Prostate gland (tissue), 2 donors: ENCODE measurements around the gene LRRC4B. TPM values are rescaled to one million over a fixed set of nuclear protein-coding genes. Genes with fewer than 3 reads are reported as not detected.

ENCODE experiments used
- DNase-seq: peaks from one replicate; pipeline ENCODE4 v3.0.0-alpha.2; 2019; ENCODE audit warnings: low spot score
- H3K27ac ChIP-seq, 2 donors: fragments of 200-600 bp; sonication (generic); 2 replicates each; pipeline ENCODE4 v1.5.1; 2017 to 2019
- H3K27me3 ChIP-seq: fragments of 200-600 bp; sonication (generic); replicated peaks from 2 replicates; pipeline ENCODE4 v1.5.1; 2019; ENCODE audit not compliant: insufficient read depth
- H3K36me3 ChIP-seq, 2 donors: fragments of 200-600 bp; sonication (generic); 1 replicate in 1 of 2; 2 replicates in 1 of 2; pipeline versions ENCODE4 v1.5.1 to v1.8.1; 2017 to 2019
- H3K4me1 ChIP-seq: fragments of 200-600 bp; sonication (generic); replicated peaks from 2 replicates; pipeline ENCODE4 v1.5.1; 2019
- H3K4me3 ChIP-seq, 2 donors: fragments of 200-600 bp; sonication (generic); 2 replicates each; pipeline ENCODE4 v1.5.1; 2017 to 2019
- H3K9me3 ChIP-seq: fragments of 200-600 bp; sonication (generic); 2 replicates; pipeline ENCODE4 v1.5.1; 2017
- POLR2A ChIP-seq: fragments of 450-650 bp; IDR thresholded peaks from one replicate; pipeline ENCODE4 v1.6.1; 2016; ENCODE audit warnings: antibody characterized with exemption, mild to moderate bottlenecking
- POLR2AphosphoS5 ChIP-seq: sonication (generic); formaldehyde crosslinking; IDR thresholded peaks from one replicate; pipeline ENCODE4 v1.6.1; 2017; ENCODE audit warnings: antibody characterized with exemption
- WGBS: methylation state at CpG from one replicate; pipeline ENCODE4 v1.1.5; 2018; 5-methylcytosine and 5-hydroxymethylcytosine counted together
- intact Hi-C: fragments of 100-400 bp; cut with DNase I; formaldehyde crosslinking; loops from one replicate; pipeline ENCODE4 v1.14.2; 2022
- total RNA-seq, 2 donors: library from RNA; depleted of rRNA; stranded (reverse); fragments of >200 nt; gene quantifications; one replicate each; pipeline ENCODE4 v1.1.0, GENCODE V29; 2016
- TF ChIP-seq, protein P1 (sequence below), 4 experiments: fragments of 200-600 bp in 2 of 4; fragments of 450-650 bp in 2 of 4; sonication (generic) in 2 of 4; IDR thresholded peaks; 1 replicate in 3 of 4; 2 replicates in 1 of 4; pipeline ENCODE4 v1.5.1; 2016 to 2019; ENCODE audit warnings: antibody characterized with exemption in 4 of 4, mild to moderate bottlenecking in 2 of 4, moderate library complexity in 2 of 4

LRRC4B gene
- total RNA-seq, 2 donors from 2014 or later = 5.6 to 7.9 TPM

DNA sequence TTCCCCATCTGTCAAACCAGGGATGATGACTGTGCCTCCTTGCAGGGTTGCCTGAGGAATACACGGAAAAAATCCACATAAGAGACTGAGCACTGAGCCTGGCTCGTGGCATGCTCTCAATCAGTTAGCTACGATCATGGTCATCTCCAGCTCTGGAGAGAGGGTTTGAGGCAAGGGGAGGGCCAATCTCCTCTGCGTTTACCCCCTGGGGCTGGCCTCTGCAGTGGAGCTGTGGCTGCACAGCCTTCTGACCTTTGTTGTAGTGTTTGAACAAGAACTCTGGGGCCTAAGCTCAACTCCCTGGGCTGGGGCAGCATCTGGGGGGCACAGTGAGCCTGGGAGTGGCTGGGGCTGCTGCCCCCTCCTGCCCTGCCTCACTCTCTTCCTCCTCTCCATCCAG is 5.9 kb downstream of the LRRC4B start:
- peaks cover 31% of the 10 kb centered on the region for H3K27me3 ChIP-seq
- DNase-seq = no peak
- H3K27ac ChIP-seq = no peak overlapping the region
- H3K9me3 ChIP-seq = no peaks in the 10 kb centered on the region
- WGBS = 55% methylated on average over 4 of the region's 4 CpGs
- no peaks in the 10 kb centered on the region for H3K36me3 ChIP-seq
- no peaks in the 10 kb centered on the region for H3K4me1 ChIP-seq
- intact Hi-C loops = no loop called here
- H3K4me3 ChIP-seq = no peak overlapping the region
- TF ChIP-seq POLR2A = no peak
- TF ChIP-seq POLR2AphosphoS5 = no peak
- TF ChIP-seq, protein P1, sequence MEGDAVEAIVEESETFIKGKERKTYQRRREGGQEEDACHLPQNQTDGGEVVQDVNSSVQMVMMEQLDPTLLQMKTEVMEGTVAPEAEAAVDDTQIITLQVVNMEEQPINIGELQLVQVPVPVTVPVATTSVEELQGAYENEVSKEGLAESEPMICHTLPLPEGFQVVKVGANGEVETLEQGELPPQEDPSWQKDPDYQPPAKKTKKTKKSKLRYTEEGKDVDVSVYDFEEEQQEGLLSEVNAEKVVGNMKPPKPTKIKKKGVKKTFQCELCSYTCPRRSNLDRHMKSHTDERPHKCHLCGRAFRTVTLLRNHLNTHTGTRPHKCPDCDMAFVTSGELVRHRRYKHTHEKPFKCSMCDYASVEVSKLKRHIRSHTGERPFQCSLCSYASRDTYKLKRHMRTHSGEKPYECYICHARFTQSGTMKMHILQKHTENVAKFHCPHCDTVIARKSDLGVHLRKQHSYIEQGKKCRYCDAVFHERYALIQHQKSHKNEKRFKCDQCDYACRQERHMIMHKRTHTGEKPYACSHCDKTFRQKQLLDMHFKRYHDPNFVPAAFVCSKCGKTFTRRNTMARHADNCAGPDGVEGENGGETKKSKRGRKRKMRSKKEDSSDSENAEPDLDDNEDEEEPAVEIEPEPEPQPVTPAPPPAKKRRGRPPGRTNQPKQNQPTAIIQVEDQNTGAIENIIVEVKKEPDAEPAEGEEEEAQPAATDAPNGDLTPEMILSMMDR (IDR thresholded peaks at IDR 0.05) = no peak

DNA sequence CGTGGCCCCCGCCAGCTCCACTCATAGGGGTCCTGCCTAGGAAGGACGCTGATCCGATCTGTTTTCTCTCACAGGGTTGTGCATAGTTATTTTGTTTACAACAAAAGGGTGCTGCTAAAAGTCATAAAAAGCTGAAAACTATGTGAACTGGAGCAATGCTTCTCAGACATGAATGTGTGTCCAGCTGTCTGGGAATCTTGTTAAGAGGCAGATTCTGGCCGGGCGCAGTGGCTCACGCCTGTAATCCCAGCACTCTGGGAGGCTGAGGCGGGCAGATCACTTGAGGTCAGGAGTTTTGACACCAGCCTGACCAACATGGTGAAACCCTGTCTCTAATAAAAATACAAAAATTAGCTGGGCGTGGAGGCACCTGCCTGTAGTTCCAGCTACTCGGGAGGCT is 8.6 kb downstream of the LRRC4B start:
- Histone ChIP-seq H3K4me1 (no peaks in the 10 kb centered on the region), H3K27ac (no peak overlapping the region), H3K9me3 (no peaks in the 10 kb centered on the region), H3K36me3 (no peaks in the 10 kb centered on the region), H3K4me3 (no peak overlapping the region), H3K27me3 (peaks cover 21% of the 10 kb centered on the region)
- TF ChIP-seq, protein P1 (IDR thresholded peaks at IDR 0.05) = no peak
- TF ChIP-seq POLR2AphosphoS5 = no peak
- no peak for TF ChIP-seq POLR2A
- 45% methylated on average over 10 of the region's 10 CpGs for WGBS
- intact Hi-C loops = no loop called here
- no peak for DNase-seq

DNA sequence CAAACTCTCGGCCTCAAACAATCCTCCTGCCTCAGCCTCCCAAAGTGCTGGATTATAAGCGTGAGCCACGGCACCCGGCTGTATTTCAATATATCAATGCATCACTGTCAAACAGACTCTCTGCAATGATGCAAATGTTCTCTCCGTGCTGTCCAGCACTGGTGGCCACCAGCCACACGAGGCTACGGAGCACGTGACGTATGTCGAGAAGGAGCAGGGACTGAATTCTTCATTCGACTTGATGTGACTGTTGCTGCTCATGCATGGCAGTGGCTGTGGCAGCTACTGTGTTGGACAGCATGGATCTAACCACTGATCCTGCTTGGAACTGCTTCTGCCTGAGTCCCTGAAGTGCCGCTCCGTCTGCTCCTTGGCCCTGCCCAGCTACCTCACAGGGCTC is 9.8 kb downstream of the LRRC4B start:
- intact Hi-C loops = no loop called here
- 93% methylated on average over 13 of the region's 13 CpGs for WGBS
- no peaks in the 10 kb centered on the region for H3K4me1 ChIP-seq

DNA sequence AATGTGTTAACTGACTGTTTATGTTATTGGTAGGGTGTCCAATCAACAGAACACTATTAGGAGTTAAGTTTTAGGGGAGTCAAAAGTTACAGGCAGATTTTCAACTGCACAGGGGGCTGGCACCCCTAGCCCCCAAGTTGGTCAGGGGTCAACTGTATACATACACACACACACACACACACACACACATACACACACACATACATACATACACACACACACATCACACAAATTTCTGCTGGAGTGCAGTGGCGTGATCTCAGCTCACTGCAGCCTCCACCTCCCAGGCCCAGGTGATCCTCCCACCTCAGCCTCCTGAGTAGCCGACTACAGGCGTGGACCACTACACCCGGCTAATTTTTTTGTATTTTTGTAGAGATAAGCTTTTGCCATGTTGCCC is 10.2 kb downstream of the LRRC4B start:
- peaks cover 12% of the 10 kb centered on the region for H3K27me3 ChIP-seq
- no peaks in the 10 kb centered on the region for H3K36me3 ChIP-seq
- H3K4me3 ChIP-seq = no peak overlapping the region
- WGBS = 93% methylated on average over 4 of the region's 4 CpGs
- H3K9me3 ChIP-seq = no peaks in the 10 kb centered on the region
- no peak for TF ChIP-seq POLR2AphosphoS5
- no peak overlapping the region for H3K27ac ChIP-seq
- no peak for DNase-seq
- intact Hi-C loops = no loop called here
- no peaks in the 10 kb centered on the region for H3K4me1 ChIP-seq

More for the DNA sequence above, 9.8 kb downstream of the LRRC4B start:
- Histone ChIP-seq H3K9me3 (no peaks in the 10 kb centered on the region), H3K27me3 (peaks cover 12% of the 10 kb centered on the region), H3K36me3 (no peaks in the 10 kb centered on the region), H3K27ac (no peak overlapping the region), H3K4me3 (no peak overlapping the region)
- TF ChIP-seq POLR2AphosphoS5 (no peak), POLR2A (no peak)
- TF ChIP-seq, protein P1 (IDR thresholded peaks at IDR 0.05) = no peak
- DNase-seq = no peak

DNA sequence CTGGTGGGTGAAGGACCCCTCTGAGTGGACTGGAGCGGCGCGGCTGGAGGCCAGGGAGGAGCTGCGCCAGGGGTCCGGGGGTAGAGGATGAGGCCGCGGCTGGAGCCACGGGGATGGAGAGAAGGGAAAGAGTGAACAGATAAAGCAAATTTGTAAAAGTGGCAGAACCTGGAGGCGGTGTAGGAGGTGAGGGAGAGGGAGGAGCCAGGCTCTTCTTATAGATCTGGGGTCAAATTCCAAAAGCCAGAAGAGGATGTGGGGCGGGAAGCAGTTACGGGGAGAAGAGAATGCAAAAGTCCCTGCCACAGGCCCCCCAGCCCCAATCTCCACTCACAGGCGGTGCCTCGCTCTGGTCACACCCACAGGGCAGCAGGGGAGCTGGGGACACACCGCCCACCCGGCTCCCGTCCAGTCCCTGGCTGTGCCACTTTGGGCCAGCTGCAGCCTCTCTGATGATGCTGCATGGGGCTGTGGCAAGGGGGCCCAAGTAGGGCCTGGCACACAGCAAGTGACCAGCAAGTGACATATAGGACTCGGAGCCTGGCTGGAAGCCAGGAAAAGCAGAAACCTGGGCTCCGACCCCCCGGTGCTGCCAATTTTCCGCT is 11.1 kb downstream of the LRRC4B start:
- no peak overlapping the region for H3K27ac ChIP-seq
- H3K4me3 ChIP-seq = no peak overlapping the region
- no peaks in the 10 kb centered on the region for H3K36me3 ChIP-seq
- intact Hi-C loops = no loop called here
- DNase-seq = no peak
- TF ChIP-seq POLR2AphosphoS5 (no peak), POLR2A (no peak)
- TF ChIP-seq, protein P1 (IDR thresholded peaks at IDR 0.05) = no peak
- H3K9me3 ChIP-seq = no peaks in the 10 kb centered on the region
- no peaks in the 10 kb centered on the region for H3K4me1 ChIP-seq
- WGBS = 15% methylated on average over 20 of the region's 20 CpGs
- peaks cover 12% of the 10 kb centered on the region for H3K27me3 ChIP-seq
